ENCODE results near the gene GRID2.

GRID2 gene

GRCh38 chr4:92658318-92658717, 354.6 kb downstream of the GRID2 start:
- H3K23ac ChIP-seq (ENCODE audit: low read depth, low read length, poor library complexity) = no peak overlapping the region
- no peak overlapping the region for H3K4me2 ChIP-seq (ENCODE audit: insufficient read depth, low read length, poor library complexity, severe bottlenecking)
- no peaks in the 10 kb centered on the region for H3K79me1 ChIP-seq (ENCODE audit: low read depth, low read length)
- no peak overlapping the region for H3K4me3 ChIP-seq (ENCODE audit: low read length in 2 of 2)
- no peak overlapping the region for H2BK12ac ChIP-seq (ENCODE audit: low read length)
- no peak overlapping the region for H3K9ac ChIP-seq (ENCODE audit: low read depth, low read length, poor library complexity)
- H3K14ac ChIP-seq (ENCODE audit: low read length) = no peak overlapping the region
- DNase-seq (ENCODE audit: low spot score) = no peak
- no peak overlapping the region for H3K27ac ChIP-seq (replicated peaks; ENCODE audit: low read length)
- no peak overlapping the region for H2AK5ac ChIP-seq (ENCODE audit: low read depth, low read length)
- H2BK5ac ChIP-seq (ENCODE audit: low read length) = no peak overlapping the region
- H3K4me1 ChIP-seq (ENCODE audit: control insufficient read depth in 2 of 2, insufficient read depth in 1 of 2, low read depth in 1 of 2, low read length in 2 of 2) = no peaks in the 10 kb centered on the region
- no CpG with 5 or more reads among the region's 2 CpGs for WGBS, 2 donors (ENCODE audit: extremely low coverage in 2 of 2, insufficient read length in 2 of 2, insufficient replicate concordance in 1 of 2)
- no peak overlapping the region for H3K4ac ChIP-seq (ENCODE audit: low read length)
- H3K36me3 ChIP-seq (replicated peaks in 1 of 2; ENCODE audit: control insufficient read depth in 2 of 2, insufficient read depth in 2 of 2, low read length in 2 of 2) = no peaks in the 10 kb centered on the region
- no peak overlapping the region for H2BK120ac ChIP-seq (ENCODE audit: low read depth, low read length)
- no peak overlapping the region for H2BK15ac ChIP-seq (ENCODE audit: low read length)
- no peaks in the 10 kb centered on the region for H3K27me3 ChIP-seq (ENCODE audit: control insufficient read depth in 3 of 3, insufficient read depth in 3 of 3, low read depth in 1 of 3, low read length in 3 of 3)
- no peak overlapping the region for H3K18ac ChIP-seq (ENCODE audit: low read length)
- H3K9me3 ChIP-seq (replicated peaks in 1 of 2; ENCODE audit: control insufficient read depth in 2 of 2, insufficient read depth in 1 of 2, low read depth in 1 of 2, low read length in 2 of 2) = no peaks in the 10 kb centered on the region
- no peak overlapping the region for H4K91ac ChIP-seq (ENCODE audit: low read depth, low read length, poor library complexity)
- H4K8ac ChIP-seq (ENCODE audit: low read depth, low read length) = no peak overlapping the region
- H2AFZ ChIP-seq (ENCODE audit: low read length) = no peak overlapping the region

- Histone ChIP-seq H4K91ac (ENCODE audit: low read depth, low read length, poor library complexity) (no peak overlapping the region), H2BK5ac (ENCODE audit: low read length) (no peak overlapping the region), H3K9ac (ENCODE audit: low read depth, low read length, poor library complexity) (no peak overlapping the region), H3K4me1 (ENCODE audit: control insufficient read depth in 2 of 2, insufficient read depth in 1 of 2, low read depth in 1 of 2, low read length in 2 of 2) (no peaks in the 10 kb centered on the region), H3K4ac (ENCODE audit: low read length) (no peak overlapping the region), H3K27me3 (ENCODE audit: control insufficient read depth in 3 of 3, insufficient read depth in 3 of 3, low read depth in 1 of 3, low read length in 3 of 3) (no peaks in the 10 kb centered on the region), H3K79me1 (ENCODE audit: low read depth, low read length) (no peaks in the 10 kb centered on the region), H3K9me3 (replicated peaks in 1 of 2; ENCODE audit: control insufficient read depth in 2 of 2, insufficient read depth in 1 of 2, low read depth in 1 of 2, low read length in 2 of 2) (no peaks in the 10 kb centered on the region), H3K23ac (ENCODE audit: low read depth, low read length, poor library complexity) (no peak overlapping the region), H2AK5ac (ENCODE audit: low read depth, low read length) (no peak overlapping the region), H3K36me3 (replicated peaks in 1 of 2; ENCODE audit: control insufficient read depth in 2 of 2, insufficient read depth in 2 of 2, low read length in 2 of 2) (no peaks in the 10 kb centered on the region), H3K4me3 (ENCODE audit: low read length in 2 of 2) (no peak overlapping the region), H3K14ac (ENCODE audit: low read length) (no peak overlapping the region), H4K8ac (ENCODE audit: low read depth, low read length) (no peak overlapping the region), H2BK120ac (ENCODE audit: low read depth, low read length) (no peak overlapping the region), H3K27ac (replicated peaks; ENCODE audit: low read length) (no peak overlapping the region), H2AFZ (ENCODE audit: low read length) (no peak overlapping the region), H2BK12ac (ENCODE audit: low read length) (no peak overlapping the region), H2BK15ac (ENCODE audit: low read length) (no peak overlapping the region), H3K4me2 (ENCODE audit: insufficient read depth, low read length, poor library complexity, severe bottlenecking) (no peak overlapping the region), H3K18ac (ENCODE audit: low read length) (no peak overlapping the region)
- DNase-seq (ENCODE audit: low spot score) = no peak
- WGBS, 2 donors (ENCODE audit: extremely low coverage in 2 of 2, insufficient read length in 2 of 2, insufficient replicate concordance in 1 of 2) = no CpG with 5 or more reads among the region's 3 CpGs
These were observed 374.0 kb downstream of the GRID2 start for GRCh38 chr4:92677805-92678204.

- no peaks in the 10 kb centered on the region for H3K27me3 ChIP-seq (ENCODE audit: control insufficient read depth in 3 of 3, insufficient read depth in 3 of 3, low read depth in 1 of 3, low read length in 3 of 3)
- H2BK5ac ChIP-seq (ENCODE audit: low read length) = no peak overlapping the region
- H2AK5ac ChIP-seq (ENCODE audit: low read depth, low read length) = no peak overlapping the region
- H3K79me1 ChIP-seq (ENCODE audit: low read depth, low read length) = no peaks in the 10 kb centered on the region
- H3K14ac ChIP-seq (ENCODE audit: low read length) = no peak overlapping the region
- no peak overlapping the region for H2BK12ac ChIP-seq (ENCODE audit: low read length)
- no peaks in the 10 kb centered on the region for H3K9me3 ChIP-seq (replicated peaks in 1 of 2; ENCODE audit: control insufficient read depth in 2 of 2, insufficient read depth in 1 of 2, low read depth in 1 of 2, low read length in 2 of 2)
- H3K27ac ChIP-seq (replicated peaks; ENCODE audit: low read length) = no peak overlapping the region
- H3K18ac ChIP-seq (ENCODE audit: low read length) = no peak overlapping the region
- no peak overlapping the region for H3K23ac ChIP-seq (ENCODE audit: low read depth, low read length, poor library complexity)
- no peak overlapping the region for H4K91ac ChIP-seq (ENCODE audit: low read depth, low read length, poor library complexity)
- no peaks in the 10 kb centered on the region for H3K36me3 ChIP-seq (replicated peaks in 1 of 2; ENCODE audit: control insufficient read depth in 2 of 2, insufficient read depth in 2 of 2, low read length in 2 of 2)
- no CpG with 5 or more reads among the region's 4 CpGs for WGBS, 2 donors (ENCODE audit: extremely low coverage in 2 of 2, insufficient read length in 2 of 2, insufficient replicate concordance in 1 of 2)
- DNase-seq (ENCODE audit: low spot score) = no peak
- no peak overlapping the region for H2BK15ac ChIP-seq (ENCODE audit: low read length)
- H3K4ac ChIP-seq (ENCODE audit: low read length) = no peak overlapping the region
- H3K4me1 ChIP-seq (ENCODE audit: control insufficient read depth in 2 of 2, insufficient read depth in 1 of 2, low read depth in 1 of 2, low read length in 2 of 2) = no peaks in the 10 kb centered on the region
- H2AFZ ChIP-seq (ENCODE audit: low read length) = no peak overlapping the region
- no peak overlapping the region for H3K4me3 ChIP-seq (ENCODE audit: low read length in 2 of 2)
- no peak overlapping the region for H2BK120ac ChIP-seq (ENCODE audit: low read depth, low read length)
- no peak overlapping the region for H3K9ac ChIP-seq (ENCODE audit: low read depth, low read length, poor library complexity)
- H4K8ac ChIP-seq (ENCODE audit: low read depth, low read length) = no peak overlapping the region
- H3K4me2 ChIP-seq (ENCODE audit: insufficient read depth, low read length, poor library complexity, severe bottlenecking) = no peak overlapping the region
These were observed 374.5 kb downstream of the GRID2 start for GRCh38 chr4:92678292-92678691.

- Histone ChIP-seq H3K9ac (ENCODE audit: low read depth, low read length, poor library complexity) (no peak overlapping the region), H3K27ac (replicated peaks; ENCODE audit: low read length) (no peak overlapping the region), H2AFZ (ENCODE audit: low read length) (no peak overlapping the region), H3K18ac (ENCODE audit: low read length) (no peak overlapping the region), H3K14ac (ENCODE audit: low read length) (no peak overlapping the region), H2BK5ac (ENCODE audit: low read length) (no peak overlapping the region), H2BK120ac (ENCODE audit: low read depth, low read length) (no peak overlapping the region), H3K4ac (ENCODE audit: low read length) (no peak overlapping the region), H3K9me3 (replicated peaks in 1 of 2; ENCODE audit: control insufficient read depth in 2 of 2, insufficient read depth in 1 of 2, low read depth in 1 of 2, low read length in 2 of 2) (no peaks in the 10 kb centered on the region), H4K8ac (ENCODE audit: low read depth, low read length) (no peak overlapping the region), H3K23ac (ENCODE audit: low read depth, low read length, poor library complexity) (no peak overlapping the region), H2BK15ac (ENCODE audit: low read length) (no peak overlapping the region), H3K36me3 (replicated peaks in 1 of 2; ENCODE audit: control insufficient read depth in 2 of 2, insufficient read depth in 2 of 2, low read length in 2 of 2) (no peaks in the 10 kb centered on the region), H3K79me1 (ENCODE audit: low read depth, low read length) (no peaks in the 10 kb centered on the region), H3K4me3 (ENCODE audit: low read length in 2 of 2) (no peak overlapping the region), H2AK5ac (ENCODE audit: low read depth, low read length) (no peak overlapping the region), H3K4me1 (ENCODE audit: control insufficient read depth in 2 of 2, insufficient read depth in 1 of 2, low read depth in 1 of 2, low read length in 2 of 2) (no peaks in the 10 kb centered on the region), H2BK12ac (ENCODE audit: low read length) (no peak overlapping the region), H4K91ac (ENCODE audit: low read depth, low read length, poor library complexity) (no peak overlapping the region), H3K4me2 (ENCODE audit: insufficient read depth, low read length, poor library complexity, severe bottlenecking) (no peak overlapping the region), H3K27me3 (ENCODE audit: control insufficient read depth in 3 of 3, insufficient read depth in 3 of 3, low read depth in 1 of 3, low read length in 3 of 3) (no peaks in the 10 kb centered on the region)
- no peak for DNase-seq (ENCODE audit: low spot score)
- WGBS, 2 donors (ENCODE audit: extremely low coverage in 2 of 2, insufficient read length in 2 of 2, insufficient replicate concordance in 1 of 2) = no CpG with 5 or more reads among the region's 1 CpG
These were observed 375.4 kb downstream of the GRID2 start for GRCh38 chr4:92679149-92679548.

Data from neuronal stem cell (in vitro differentiated cells).